PC-9 (cell line): Measurements from ENCODE around the gene IGSF21. TPM values are rescaled to one million over a fixed set of nuclear protein-coding genes. Genes with fewer than 3 reads are reported as not detected.

Source experiments
- BruUV-seq: library from RNA; stranded (reverse); fragments of 400-500 nt; replicated peaks from 2 replicates; lab custom pipeline; 2021; lab: Mats Ljungman, UMichigan
- CTCF ChIA-PET: fragments of 300-600 bp; sonication (Branson Sonifier 250); formaldehyde crosslinking; loops from one replicate; lab custom pipeline; 2022; ENCODE audit warnings: antibody characterized with exemption; lab: Charles Lee
- POLR2A ChIA-PET: fragments of 300-600 bp; sonication (Branson Sonifier 250); formaldehyde crosslinking; loops from one replicate; lab custom pipeline; 2022; ENCODE audit warnings: antibody characterized with exemption; ENCODE audit not compliant: unreplicated experiment; lab: Charles Lee
- DNase-seq, 2 experiments: peaks; one replicate each; pipeline versions ENCODE4 v3.0.0 to v3.0.0-alpha.2; 2015 to 2022; ENCODE audit warnings: mixed read lengths in 1 of 2
- H2AFZ ChIP-seq: fragments of 200-600 bp; sonication (generic); 2 replicates; pipeline ENCODE4 v1.8.1; 2017; ENCODE audit warnings: antibody characterized with exemption
- H3F3A ChIP-seq: fragments of 200-600 bp; sonication (generic); 2 replicates; pipeline ENCODE4 v1.8.1; 2017; ENCODE audit warnings: antibody characterized with exemption, mild to moderate bottlenecking, low read depth; ENCODE audit not compliant: insufficient read depth
- H3K27ac ChIP-seq: fragments of 200-600 bp; sonication (generic); 2 replicates; pipeline ENCODE4 v1.6.1; 2016; ENCODE audit warnings: mixed run types
- H3K27me3 ChIP-seq: fragments of 200-600 bp; sonication (generic); 2 replicates; pipeline ENCODE4 v1.6.1; 2016; ENCODE audit warnings: low read depth, mixed run types; ENCODE audit not compliant: insufficient read depth
- H3K36me3 ChIP-seq: fragments of 200-600 bp; sonication (generic); 2 replicates; pipeline ENCODE4 v1.6.1; 2016; ENCODE audit warnings: low read depth, mixed run types
- H3K4me1 ChIP-seq: fragments of 200-600 bp; sonication (generic); replicated peaks from 2 replicates; pipeline ENCODE4 v1.6.1; 2016; ENCODE audit warnings: mixed run types; ENCODE audit not compliant: insufficient read depth
- H3K4me2 ChIP-seq: fragments of 200-600 bp; sonication (generic); 2 replicates; pipeline ENCODE4 v1.6.1; 2017; ENCODE audit warnings: mixed run types
- H3K4me3 ChIP-seq: fragments of 200-600 bp; sonication (generic); 2 replicates; pipeline ENCODE4 v1.6.1; 2016; ENCODE audit warnings: mixed run types
- H3K79me2 ChIP-seq: fragments of 200-600 bp; sonication (generic); 2 replicates; pipeline ENCODE4 v1.6.1; 2017; ENCODE audit warnings: low read depth, mixed run types
- H3K9me2 ChIP-seq: fragments of 200-600 bp; sonication (generic); 2 replicates; pipeline ENCODE4 v1.8.1; 2017; ENCODE audit warnings: mild to moderate bottlenecking; ENCODE audit not compliant: insufficient read depth
- H3K9me3 ChIP-seq: fragments of 200-600 bp; sonication (generic); 2 replicates; pipeline ENCODE4 v1.8.1; 2016; ENCODE audit warnings: low read depth; ENCODE audit not compliant: insufficient read depth
- H4K20me1 ChIP-seq: fragments of 200-600 bp; sonication (generic); 2 replicates; pipeline ENCODE4 v1.8.1; 2017; ENCODE audit not compliant: insufficient read depth
- CTCF ChIP-seq: fragments of 200-600 bp; sonication (generic); conservative IDR thresholded peaks from 2 replicates; pipeline ENCODE4 v1.6.1; 2017; ENCODE audit warnings: mixed run types, antibody characterized with exemption, mild to moderate bottlenecking, moderate library complexity
- EZH2 ChIP-seq: fragments of 200-600 bp; sonication (generic); IDR thresholded peaks from 2 replicates; pipeline ENCODE4 v1.8.0; 2017; ENCODE audit warnings: antibody characterized with exemption, low read depth
- intact Hi-C: fragments of 100-400 bp; cut with micrococcal nuclease; formaldehyde crosslinking; loops from one replicate; pipeline ENCODE4 v1.10.0; 2022; ENCODE audit not compliant: unreplicated experiment
- total RNA-seq: library from RNA; stranded (reverse); gene quantifications from 2 replicates; pipeline ENCODE4 v1.2.3, GENCODE V29; 2021

Gene IGSF21
- total RNA-seq, 1 experiment from 2014 or later, result not detected

DNA sequence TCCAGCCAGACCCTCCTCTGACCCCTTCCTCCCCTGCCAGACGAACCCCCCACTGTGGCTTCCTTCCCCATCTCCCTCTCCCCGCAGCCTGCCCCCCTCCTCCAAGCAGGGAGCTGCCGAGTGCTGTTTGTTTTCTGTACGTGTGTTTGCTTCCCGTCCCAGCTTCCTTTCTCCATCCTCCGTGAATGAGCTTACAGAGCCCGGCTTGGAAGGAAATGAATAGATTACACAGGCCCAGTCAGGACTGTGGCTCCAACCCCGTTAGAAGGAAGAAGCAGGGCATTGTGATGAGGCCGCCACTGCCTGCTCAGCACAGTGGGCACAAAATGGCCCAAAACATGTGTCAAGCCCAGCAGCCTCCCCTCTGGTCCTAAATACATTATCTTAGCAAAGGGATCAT lies 123.2 kb downstream of the IGSF21 start:
- H3K27me3 ChIP-seq, result peaks cover 12% of the 10 kb centered on the region
- TF ChIP-seq EZH2 (no peak), CTCF (no peak)
- H3K4me2 ChIP-seq, result no peak overlapping the region
- no peaks in the 10 kb centered on the region for H3K9me2 ChIP-seq
- POLR2A ChIA-PET, result no interaction called here
- H3K4me3 ChIP-seq, result no peak overlapping the region
- H3K79me2 ChIP-seq, result no peaks in the 10 kb centered on the region
- H3F3A ChIP-seq, result no peaks in the 10 kb centered on the region
- H3K9me3 ChIP-seq, result no peaks in the 10 kb centered on the region
- no peaks in the 10 kb centered on the region for H4K20me1 ChIP-seq
- BruUV-seq, result no TSS peak
- no peak for DNase-seq
- no peaks in the 10 kb centered on the region for H3K36me3 ChIP-seq
- no peak overlapping the region for H2AFZ ChIP-seq
- no peaks in the 10 kb centered on the region for H3K4me1 ChIP-seq
- H3K27ac ChIP-seq, result no peak overlapping the region
- CTCF ChIA-PET, result no interaction called here
- intact Hi-C loops, result no loop called here

DNA sequence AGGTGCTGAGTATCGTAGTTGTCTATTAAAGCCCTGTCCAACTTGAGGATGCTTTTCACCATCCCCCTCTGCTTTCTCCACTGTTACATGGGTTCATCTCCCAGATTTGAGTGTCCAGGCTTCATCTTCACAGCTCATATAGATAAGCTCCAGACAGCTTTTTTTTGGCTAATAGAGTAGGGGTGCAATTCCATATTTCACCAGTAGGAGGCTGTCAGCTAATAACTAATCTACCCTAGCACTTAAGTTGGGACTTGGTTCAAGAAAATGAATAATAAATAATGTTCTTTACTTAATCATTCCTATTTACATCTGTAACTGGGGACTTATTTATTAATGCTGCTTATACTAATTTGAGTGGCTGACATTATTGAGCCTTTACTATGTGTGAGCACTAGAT lies 124.5 kb downstream of the IGSF21 start:
- no TSS peak for BruUV-seq
- DNase-seq, result no peak
- no peaks in the 10 kb centered on the region for H3K36me3 ChIP-seq
- H3K27me3 ChIP-seq, result 0 out of 2 replicates have a peak, but pooled peaks cover 2% of the 10 kb centered on the region
- no peaks in the 10 kb centered on the region for H3K9me2 ChIP-seq
- no peaks in the 10 kb centered on the region for H4K20me1 ChIP-seq
- H3K4me1 ChIP-seq, result no peaks in the 10 kb centered on the region
- TF ChIP-seq CTCF, result peak; percentile 52
- no peak for TF ChIP-seq EZH2
- H3K9me3 ChIP-seq, result no peaks in the 10 kb centered on the region
- no peak overlapping the region for H2AFZ ChIP-seq
- H3F3A ChIP-seq, result no peaks in the 10 kb centered on the region
- no peaks in the 10 kb centered on the region for H3K79me2 ChIP-seq
- no peak overlapping the region for H3K4me3 ChIP-seq
- H3K4me2 ChIP-seq, result no peak overlapping the region
- H3K27ac ChIP-seq, result no peak overlapping the region
- intact Hi-C loops, result no loop called here
- CTCF ChIA-PET, result no interaction called here
- POLR2A ChIA-PET, result no interaction called here

DNA sequence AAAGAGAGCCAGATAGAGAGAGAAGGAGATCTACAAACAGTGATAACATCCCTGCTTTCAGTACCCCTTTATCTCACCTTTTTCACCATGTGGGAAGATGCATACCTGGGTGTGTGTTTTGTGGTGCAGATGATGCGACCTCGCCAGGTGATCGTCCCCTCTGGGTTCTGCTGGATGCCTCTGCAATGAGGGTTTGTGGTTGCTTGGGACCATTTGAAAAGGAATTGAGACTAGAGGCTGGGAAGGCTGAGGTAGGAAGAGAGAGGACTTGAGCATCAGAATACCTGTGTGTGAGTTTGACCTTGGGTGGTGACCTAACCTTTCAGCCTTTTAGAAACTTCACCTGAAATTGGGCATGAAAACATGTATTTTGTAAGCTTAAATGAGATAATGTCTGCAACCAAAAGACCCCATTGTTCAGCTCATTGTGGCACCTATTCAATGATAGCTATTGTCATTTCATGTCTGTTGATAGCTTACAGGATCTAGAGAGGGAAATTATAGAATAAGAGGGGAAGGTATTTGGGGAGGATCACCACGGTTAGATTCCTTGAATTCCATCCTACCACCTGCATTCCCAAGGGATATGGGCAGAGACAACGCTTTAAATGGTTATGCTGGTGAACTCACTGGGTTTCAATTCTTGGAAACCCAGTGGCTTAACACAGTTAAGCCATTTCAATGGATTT lies 125.7 kb downstream of the IGSF21 start:
- Histone ChIP-seq H3K4me2 (no peak overlapping the region), H3K4me3 (no peak overlapping the region), H4K20me1 (no peaks in the 10 kb centered on the region), H2AFZ (no peak overlapping the region), H3K36me3 (no peaks in the 10 kb centered on the region), H3K27me3 (peaks cover 6% of the 10 kb centered on the region; the same call in 1 of the 2 replicates), H3K27ac (no peak overlapping the region), H3K9me2 (no peaks in the 10 kb centered on the region), H3F3A (no peaks in the 10 kb centered on the region), H3K9me3 (no peaks in the 10 kb centered on the region), H3K79me2 (no peaks in the 10 kb centered on the region), H3K4me1 (no peaks in the 10 kb centered on the region)
- no peak for DNase-seq
- ChIA-PET CTCF (no interaction called here), POLR2A (no interaction called here)
- BruUV-seq, result no TSS peak
- intact Hi-C loops, result no loop called here
- TF ChIP-seq EZH2, result no peak
